ENCODE data around the gene FRS2. TPM values are rescaled to one million over a fixed set of nuclear protein-coding genes. Genes with fewer than 3 reads are reported as not detected.

FRS2 gene
- polyA plus RNA-seq, 4 donors, result 42.7 to 54.7 (median 48.8) TPM

DNA sequence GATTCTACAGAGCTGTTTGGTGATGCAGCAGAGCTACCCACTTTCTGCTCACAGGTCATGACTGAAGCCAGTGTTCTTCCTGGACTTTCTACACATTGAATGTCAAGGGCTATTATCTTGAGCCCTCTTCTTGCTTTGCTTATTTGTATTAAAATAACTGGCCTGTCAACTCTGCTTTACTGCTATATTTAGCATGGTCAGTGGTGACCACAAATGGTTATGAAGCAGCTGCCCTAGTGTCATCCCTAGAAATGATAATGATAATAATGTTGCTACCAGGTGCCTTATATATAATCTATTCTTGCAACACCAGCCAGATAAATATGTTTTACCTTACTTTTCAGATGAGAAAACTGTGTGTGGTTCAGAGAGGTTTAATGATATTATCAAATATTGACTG, 143.2 kb downstream of the FRS2 start:
- no peak for DNase-seq (ENCODE audit: low read depth in 4 of 4, low spot score in 3 of 4)

DNA sequence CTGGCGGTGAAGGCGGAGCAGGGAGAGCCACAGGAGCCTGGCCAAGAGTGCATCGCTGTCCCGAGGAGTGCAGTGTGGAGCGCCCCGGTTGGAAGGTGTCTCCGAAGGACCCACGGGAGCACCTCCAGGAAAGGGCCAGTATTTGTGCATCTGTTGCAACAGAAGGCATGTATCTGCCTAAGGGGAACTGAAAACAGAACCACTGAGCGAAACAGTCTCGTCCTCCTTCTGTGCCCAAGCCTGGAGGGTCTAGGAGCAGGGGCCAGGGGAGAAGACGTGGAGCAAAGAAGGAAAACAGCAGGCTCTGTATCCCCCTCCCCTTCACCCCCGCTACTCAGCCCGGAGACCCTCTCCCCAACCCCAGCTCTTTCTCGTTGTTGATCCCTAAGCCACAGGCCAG, 145.8 kb downstream of the FRS2 start:
- DNase-seq (ENCODE audit: low read depth in 4 of 4, low spot score in 3 of 4), result no peak

GRCh38 chr12:69619050-69619449, 148.9 kb downstream of the FRS2 start:
- no peak for DNase-seq (ENCODE audit: low read depth in 4 of 4, low spot score in 3 of 4)

- DNase-seq (ENCODE audit: low read depth in 4 of 4, low spot score in 3 of 4), result no peak
Measured at GRCh38 chr12:69620077-69620476, 149.9 kb downstream of the FRS2 start.

GRCh38 chr12:69620921-69621320, 150.7 kb downstream of the FRS2 start:
- no peak for DNase-seq (ENCODE audit: low read depth in 4 of 4, low spot score in 3 of 4)

DNA sequence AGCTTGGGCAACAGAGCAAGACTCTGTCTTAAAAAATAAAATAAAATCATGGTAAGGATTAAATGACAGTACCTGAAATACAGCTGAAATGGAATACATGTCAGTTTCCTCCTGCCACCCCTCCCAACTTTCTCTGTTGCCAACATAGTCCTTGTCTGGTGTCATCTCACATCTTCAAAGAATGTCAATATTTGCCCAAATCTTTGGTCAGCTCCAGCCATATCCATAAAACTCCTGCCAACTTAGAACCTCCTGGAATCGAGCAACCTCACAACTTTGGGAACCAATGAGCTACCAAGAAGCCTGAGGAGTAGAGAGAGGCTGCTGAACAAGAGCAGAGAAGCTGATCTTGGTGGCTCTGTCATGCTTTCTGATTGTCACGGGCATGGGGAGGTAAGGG, 151.4 kb downstream of the FRS2 start:
- DNase-seq (ENCODE audit: low read depth in 4 of 4, low spot score in 3 of 4), result no peak

GRCh38 chr12:69623970-69624369, 153.8 kb downstream of the FRS2 start:
- no peak for DNase-seq (ENCODE audit: low read depth in 4 of 4, low spot score in 3 of 4)

DNA sequence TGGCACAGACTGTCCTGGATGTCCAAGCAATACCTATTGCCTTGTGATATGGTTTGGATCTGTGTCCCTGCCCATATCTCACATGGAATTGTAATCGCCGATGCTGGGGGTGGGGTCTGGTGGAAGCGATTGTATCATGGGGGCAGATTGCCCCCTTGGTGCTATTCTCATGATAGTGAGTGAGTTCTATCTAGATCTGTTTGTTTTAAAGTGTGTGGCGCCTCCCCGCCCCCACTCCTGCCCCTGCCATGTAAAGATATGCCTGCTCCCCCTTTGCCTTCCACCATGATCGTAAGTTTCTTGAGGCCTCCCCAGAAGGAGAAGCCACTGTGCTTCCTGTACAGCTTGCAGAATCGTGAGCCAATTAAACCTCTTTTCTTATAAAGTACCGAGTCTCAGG, 157.3 kb downstream of the FRS2 start:
- no peak for DNase-seq (ENCODE audit: low read depth in 4 of 4, low spot score in 3 of 4)

Other genes with a start within 250 kb of the FRS2 start
- 100 to 1,000 TPM in 3 of 4 donors, 10 to 100 TPM in 1; 85.3 to 115 (median 109) TPM for gene CPSF6, start 230.8 kb upstream of the FRS2 start, polyA plus RNA-seq (ENCODE audit: insufficient read length in 4 of 4)
- 10 to 100 TPM; 19.9 to 33.3 (median 26.6) TPM for gene LYZ, start 122.0 kb upstream of the FRS2 start, polyA plus RNA-seq (ENCODE audit: insufficient read length in 4 of 4)
- 10 to 100 TPM; 22.1 to 38.4 (median 29.5) TPM for gene YEATS4, start 110.6 kb upstream of the FRS2 start, polyA plus RNA-seq (ENCODE audit: insufficient read length in 4 of 4)
- gene CCT2, start 115.1 kb downstream of the FRS2 start, polyA plus RNA-seq (ENCODE audit: insufficient read length in 4 of 4), result 100 to 1,000 TPM; 160 to 267 (median 255) TPM
- not detected for gene LRRC10, start 140.5 kb downstream of the FRS2 start, polyA plus RNA-seq (ENCODE audit: insufficient read length in 4 of 4)
- under 1 TPM; 0.06 to 0.46 (median 0.30) TPM for gene BEST3, start 228.9 kb downstream of the FRS2 start, polyA plus RNA-seq (ENCODE audit: insufficient read length in 4 of 4)

Data from left renal pelvis (tissue), 4 donors.